Activated CD8-positive, alpha-beta memory T cell treated with anti-CD3 and anti-CD28 coated beads for 4 hours (primary cell): ENCODE data around the gene TMEM74B.
"Not testable (repeated sequence)": the region's sequence is repeated elsewhere in the genome, so short reads cannot be mapped to it uniquely, and the experiment has no call there.

ENCODE experiments used
- DNase-seq, 2 donors: peaks; one replicate each; pipeline ENCODE4 v3.0.0-alpha.2; 2020; ENCODE audit warnings: low read depth in 2 of 2

The TMEM74B gene

GRCh38 chr20:1184638-1185315, at the start of gene TMEM74B:
TSS of gene TMEM74B (minus strand) at chr20:1184981. CDS start at chr20:1183801, 1,180 bp downstream.
- DNase-seq: no peak

- DNase-seq: no peak
These were observed 47.7 kb upstream of the TMEM74B start for GRCh38 chr20:1232286-1233111.

- DNase-seq: no peak
These were observed 44.8 kb upstream of the TMEM74B start for GRCh38 chr20:1229541-1229940.

- peak; percentile 50 to 67 for DNase-seq
These were observed 41.2 kb upstream of the TMEM74B start, which contains the start of gene RAD21L1 for GRCh38 chr20:1225783-1226654. TSS of gene RAD21L1 (plus strand) at chr20:1226044. CDS start at chr20:1228454, 2,410 bp downstream.

GRCh38 chr20:1225263-1225782, 40.5 kb upstream of the TMEM74B start:
- no peak for DNase-seq

- DNase-seq: no peak
These were observed 39.6 kb upstream of the TMEM74B start for GRCh38 chr20:1224205-1224890.

GRCh38 chr20:1222750-1223149, 38.0 kb upstream of the TMEM74B start:
- not testable (repeated sequence) for DNase-seq

- not testable (repeated sequence) for DNase-seq
These were observed 32.0 kb upstream of the TMEM74B start for GRCh38 chr20:1216527-1217427.

- peak in 1 of 2 donors; percentile 24 for DNase-seq
These were observed 30.8 kb upstream of the TMEM74B start for GRCh38 chr20:1215386-1216170.

- no peak for DNase-seq
These were observed 30.1 kb upstream of the TMEM74B start for GRCh38 chr20:1214838-1215261.

- peak; percentile 30 to 35 for DNase-seq
These were observed 28.0 kb upstream of the TMEM74B start for GRCh38 chr20:1212607-1213396.

GRCh38 chr20:1212023-1212422, 27.2 kb upstream of the TMEM74B start:
- DNase-seq: no peak

GRCh38 chr20:1210501-1210900, 25.7 kb upstream of the TMEM74B start:
- DNase-seq: no peak

GRCh38 chr20:1209447-1210387, 24.9 kb upstream of the TMEM74B start:
- DNase-seq: no peak

GRCh38 chr20:1207293-1207878, 22.6 kb upstream of the TMEM74B start:
- DNase-seq: no peak

- DNase-seq: no peak
These were observed 21.8 kb upstream of the TMEM74B start for GRCh38 chr20:1206366-1207148.
